GM23338 (cell line): ENCODE measurements around the gene OSER1. TPM values are rescaled to one million over a fixed set of nuclear protein-coding genes. Genes with fewer than 3 reads are reported as not detected.

Experiments used
- EZH2phosphoT487 ChIP-seq: fragments of 200-600 bp; sonication (generic); IDR thresholded peaks from one replicate; pipeline ENCODE4 v1.8.1; 2018; ENCODE audit warnings: antibody characterized with exemption; ENCODE audit not compliant: unreplicated experiment
- JUNB ChIP-seq: IDR thresholded peaks from one replicate; pipeline ENCODE4 v1.6.1; 2016; ENCODE audit warnings: antibody characterized with exemption; ENCODE audit not compliant: unreplicated experiment
- ZNF114 ChIP-seq: fragments of 250-450 bp; sonication (Bioruptor Pico); IDR thresholded peaks from 2 replicates; pipeline ENCODE4 v1.5.0; 2020; ENCODE audit warnings: mild to moderate bottlenecking, moderate library complexity
- polyA plus RNA-seq: library from polyadenylated mRNA; unstranded; fragments of >200 nt; fragmentation: Nextera tagmentation; extraction: Ambion mirVana; gene quantifications from 2 replicates; pipeline ENCODE4 v1.2.1, GENCODE V29; 2016
- total RNA-seq: library from RNA; depleted of rRNA; stranded (reverse); fragments of >200 nt; shearing (Covaris generic); gene quantifications from 2 replicates; pipeline ENCODE4 v1.2.3, GENCODE V29; 2014; rRNA removed
- TF ChIP-seq, protein P1 (sequence below): fragments of 250-450 bp; sonication (Bioruptor Pico); IDR thresholded peaks from 2 replicates; pipeline ENCODE4 v1.5.0; 2020; ENCODE audit warnings: mild to moderate bottlenecking, moderate library complexity
- TF ChIP-seq, protein P2 (sequence below): IDR thresholded peaks from one replicate; pipeline ENCODE4 v1.6.1; 2018; ENCODE audit warnings: antibody characterized with exemption; ENCODE audit not compliant: unreplicated experiment
- TF ChIP-seq, protein P3 (sequence below): IDR thresholded peaks from 2 replicates; pipeline ENCODE4 v1.6.1; 2016; ENCODE audit warnings: antibody characterized with exemption

Gene OSER1
- total and polyA plus RNA-seq, 2 experiments from 2014 or later = 25.2 to 31.1 TPM

DNA sequence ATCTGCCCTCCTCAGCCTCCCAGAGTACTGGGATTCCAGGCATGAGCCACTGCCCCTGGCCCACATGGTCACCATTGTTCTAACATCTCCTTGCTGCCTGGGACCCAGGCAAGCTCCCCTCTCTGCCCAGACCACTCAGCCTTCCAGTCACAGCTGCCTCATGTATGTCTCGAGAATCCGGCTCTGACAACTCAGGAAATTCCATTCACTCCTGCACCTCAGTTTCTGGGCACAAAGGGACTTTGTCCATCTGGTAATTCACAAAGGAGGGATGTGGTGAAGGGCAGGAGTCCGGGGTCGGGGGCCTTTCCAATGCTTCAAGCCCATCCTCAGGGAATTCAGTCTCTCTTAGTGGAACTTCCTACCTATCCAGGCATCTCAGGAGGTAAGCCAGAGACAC, 64.3 kb downstream of the OSER1 start (continued):
- TF ChIP-seq, protein P1, sequence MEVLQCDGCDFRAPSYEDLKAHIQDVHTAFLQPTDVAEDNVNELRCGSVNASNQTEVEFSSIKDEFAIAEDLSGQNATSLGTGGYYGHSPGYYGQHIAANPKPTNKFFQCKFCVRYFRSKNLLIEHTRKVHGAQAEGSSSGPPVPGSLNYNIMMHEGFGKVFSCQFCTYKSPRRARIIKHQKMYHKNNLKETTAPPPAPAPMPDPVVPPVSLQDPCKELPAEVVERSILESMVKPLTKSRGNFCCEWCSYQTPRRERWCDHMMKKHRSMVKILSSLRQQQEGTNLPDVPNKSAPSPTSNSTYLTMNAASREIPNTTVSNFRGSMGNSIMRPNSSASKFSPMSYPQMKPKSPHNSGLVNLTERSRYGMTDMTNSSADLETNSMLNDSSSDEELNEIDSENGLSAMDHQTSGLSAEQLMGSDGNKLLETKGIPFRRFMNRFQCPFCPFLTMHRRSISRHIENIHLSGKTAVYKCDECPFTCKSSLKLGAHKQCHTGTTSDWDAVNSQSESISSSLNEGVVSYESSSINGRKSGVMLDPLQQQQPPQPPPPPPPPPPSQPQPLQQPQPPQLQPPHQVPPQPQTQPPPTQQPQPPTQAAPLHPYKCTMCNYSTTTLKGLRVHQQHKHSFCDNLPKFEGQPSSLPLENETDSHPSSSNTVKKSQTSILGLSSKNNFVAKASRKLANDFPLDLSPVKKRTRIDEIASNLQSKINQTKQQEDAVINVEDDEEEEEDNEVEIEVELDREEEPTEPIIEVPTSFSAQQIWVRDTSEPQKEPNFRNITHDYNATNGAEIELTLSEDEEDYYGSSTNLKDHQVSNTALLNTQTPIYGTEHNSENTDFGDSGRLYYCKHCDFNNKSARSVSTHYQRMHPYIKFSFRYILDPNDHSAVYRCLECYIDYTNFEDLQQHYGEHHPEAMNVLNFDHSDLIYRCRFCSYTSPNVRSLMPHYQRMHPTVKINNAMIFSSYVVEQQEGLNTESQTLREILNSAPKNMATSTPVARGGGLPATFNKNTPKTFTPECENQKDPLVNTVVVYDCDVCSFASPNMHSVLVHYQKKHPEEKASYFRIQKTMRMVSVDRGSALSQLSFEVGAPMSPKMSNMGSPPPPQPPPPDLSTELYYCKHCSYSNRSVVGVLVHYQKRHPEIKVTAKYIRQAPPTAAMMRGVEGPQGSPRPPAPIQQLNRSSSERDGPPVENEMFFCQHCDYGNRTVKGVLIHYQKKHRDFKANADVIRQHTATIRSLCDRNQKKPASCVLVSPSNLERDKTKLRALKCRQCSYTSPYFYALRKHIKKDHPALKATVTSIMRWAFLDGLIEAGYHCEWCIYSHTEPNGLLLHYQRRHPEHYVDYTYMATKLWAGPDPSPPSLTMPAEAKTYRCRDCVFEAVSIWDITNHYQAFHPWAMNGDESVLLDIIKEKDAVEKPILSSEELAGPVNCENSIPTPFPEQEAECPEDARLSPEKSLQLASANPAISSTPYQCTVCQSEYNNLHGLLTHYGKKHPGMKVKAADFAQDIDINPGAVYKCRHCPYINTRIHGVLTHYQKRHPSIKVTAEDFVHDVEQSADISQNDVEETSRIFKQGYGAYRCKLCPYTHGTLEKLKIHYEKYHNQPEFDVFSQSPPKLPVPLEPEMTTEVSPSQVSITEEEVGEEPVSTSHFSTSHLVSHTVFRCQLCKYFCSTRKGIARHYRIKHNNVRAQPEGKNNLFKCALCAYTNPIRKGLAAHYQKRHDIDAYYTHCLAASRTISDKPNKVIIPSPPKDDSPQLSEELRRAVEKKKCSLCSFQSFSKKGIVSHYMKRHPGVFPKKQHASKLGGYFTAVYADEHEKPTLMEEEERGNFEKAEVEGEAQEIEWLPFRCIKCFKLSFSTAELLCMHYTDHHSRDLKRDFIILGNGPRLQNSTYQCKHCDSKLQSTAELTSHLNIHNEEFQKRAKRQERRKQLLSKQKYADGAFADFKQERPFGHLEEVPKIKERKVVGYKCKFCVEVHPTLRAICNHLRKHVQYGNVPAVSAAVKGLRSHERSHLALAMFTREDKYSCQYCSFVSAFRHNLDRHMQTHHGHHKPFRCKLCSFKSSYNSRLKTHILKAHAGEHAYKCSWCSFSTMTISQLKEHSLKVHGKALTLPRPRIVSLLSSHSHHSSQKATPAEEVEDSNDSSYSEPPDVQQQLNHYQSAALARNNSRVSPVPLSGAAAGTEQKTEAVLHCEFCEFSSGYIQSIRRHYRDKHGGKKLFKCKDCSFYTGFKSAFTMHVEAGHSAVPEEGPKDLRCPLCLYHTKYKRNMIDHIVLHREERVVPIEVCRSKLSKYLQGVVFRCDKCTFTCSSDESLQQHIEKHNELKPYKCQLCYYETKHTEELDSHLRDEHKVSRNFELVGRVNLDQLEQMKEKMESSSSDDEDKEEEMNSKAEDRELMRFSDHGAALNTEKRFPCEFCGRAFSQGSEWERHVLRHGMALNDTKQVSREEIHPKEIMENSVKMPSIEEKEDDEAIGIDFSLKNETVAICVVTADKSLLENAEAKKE (CRISPR knock-in tag) = no peak
- TF ChIP-seq JUNB (no peak), EZH2phosphoT487 (no peak), ZNF114 (CRISPR knock-in tag) (no peak)
- TF ChIP-seq, protein P2, sequence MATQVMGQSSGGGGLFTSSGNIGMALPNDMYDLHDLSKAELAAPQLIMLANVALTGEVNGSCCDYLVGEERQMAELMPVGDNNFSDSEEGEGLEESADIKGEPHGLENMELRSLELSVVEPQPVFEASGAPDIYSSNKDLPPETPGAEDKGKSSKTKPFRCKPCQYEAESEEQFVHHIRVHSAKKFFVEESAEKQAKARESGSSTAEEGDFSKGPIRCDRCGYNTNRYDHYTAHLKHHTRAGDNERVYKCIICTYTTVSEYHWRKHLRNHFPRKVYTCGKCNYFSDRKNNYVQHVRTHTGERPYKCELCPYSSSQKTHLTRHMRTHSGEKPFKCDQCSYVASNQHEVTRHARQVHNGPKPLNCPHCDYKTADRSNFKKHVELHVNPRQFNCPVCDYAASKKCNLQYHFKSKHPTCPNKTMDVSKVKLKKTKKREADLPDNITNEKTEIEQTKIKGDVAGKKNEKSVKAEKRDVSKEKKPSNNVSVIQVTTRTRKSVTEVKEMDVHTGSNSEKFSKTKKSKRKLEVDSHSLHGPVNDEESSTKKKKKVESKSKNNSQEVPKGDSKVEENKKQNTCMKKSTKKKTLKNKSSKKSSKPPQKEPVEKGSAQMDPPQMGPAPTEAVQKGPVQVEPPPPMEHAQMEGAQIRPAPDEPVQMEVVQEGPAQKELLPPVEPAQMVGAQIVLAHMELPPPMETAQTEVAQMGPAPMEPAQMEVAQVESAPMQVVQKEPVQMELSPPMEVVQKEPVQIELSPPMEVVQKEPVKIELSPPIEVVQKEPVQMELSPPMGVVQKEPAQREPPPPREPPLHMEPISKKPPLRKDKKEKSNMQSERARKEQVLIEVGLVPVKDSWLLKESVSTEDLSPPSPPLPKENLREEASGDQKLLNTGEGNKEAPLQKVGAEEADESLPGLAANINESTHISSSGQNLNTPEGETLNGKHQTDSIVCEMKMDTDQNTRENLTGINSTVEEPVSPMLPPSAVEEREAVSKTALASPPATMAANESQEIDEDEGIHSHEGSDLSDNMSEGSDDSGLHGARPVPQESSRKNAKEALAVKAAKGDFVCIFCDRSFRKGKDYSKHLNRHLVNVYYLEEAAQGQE = no peak
- TF ChIP-seq, protein P3, sequence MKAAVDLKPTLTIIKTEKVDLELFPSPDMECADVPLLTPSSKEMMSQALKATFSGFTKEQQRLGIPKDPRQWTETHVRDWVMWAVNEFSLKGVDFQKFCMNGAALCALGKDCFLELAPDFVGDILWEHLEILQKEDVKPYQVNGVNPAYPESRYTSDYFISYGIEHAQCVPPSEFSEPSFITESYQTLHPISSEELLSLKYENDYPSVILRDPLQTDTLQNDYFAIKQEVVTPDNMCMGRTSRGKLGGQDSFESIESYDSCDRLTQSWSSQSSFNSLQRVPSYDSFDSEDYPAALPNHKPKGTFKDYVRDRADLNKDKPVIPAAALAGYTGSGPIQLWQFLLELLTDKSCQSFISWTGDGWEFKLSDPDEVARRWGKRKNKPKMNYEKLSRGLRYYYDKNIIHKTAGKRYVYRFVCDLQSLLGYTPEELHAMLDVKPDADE = no peak

Other genes with a start within 250 kb of the OSER1 start
- gene JPH2, start 23.6 kb downstream of the OSER1 start, total RNA-seq = 0.78 and 1.1 TPM in 2 replicates
- 0.16 and 0.43 TPM in 2 replicates for gene JPH2, start 23.6 kb downstream of the OSER1 start, polyA plus RNA-seq
- 6.9 and 11.2 TPM in 2 replicates for gene GDAP1L1, start 36.5 kb upstream of the OSER1 start, total RNA-seq
- 4.5 and 5.9 TPM in 2 replicates for gene GDAP1L1, start 36.5 kb upstream of the OSER1 start, polyA plus RNA-seq
- gene FITM2, start 100.4 kb upstream of the OSER1 start, total RNA-seq = 1.6 and 3.5 TPM in 2 replicates
- 0.73 and 0.87 TPM in 2 replicates for gene FITM2, start 100.4 kb upstream of the OSER1 start, polyA plus RNA-seq
- gene R3HDML, start 126.3 kb upstream of the OSER1 start, total RNA-seq = not detected in 2 replicates
- not detected in 2 replicates for gene R3HDML, start 126.3 kb upstream of the OSER1 start, polyA plus RNA-seq
- gene HNF4A, start 144.9 kb upstream of the OSER1 start, total RNA-seq = not detected in 2 replicates
- gene HNF4A, start 144.9 kb upstream of the OSER1 start, polyA plus RNA-seq = not detected in 2 replicates